ENCODE data around the gene DOCK6. TPM values are rescaled to one million over a fixed set of nuclear protein-coding genes. Genes with fewer than 3 reads are reported as not detected.

Gene DOCK6, protein sequence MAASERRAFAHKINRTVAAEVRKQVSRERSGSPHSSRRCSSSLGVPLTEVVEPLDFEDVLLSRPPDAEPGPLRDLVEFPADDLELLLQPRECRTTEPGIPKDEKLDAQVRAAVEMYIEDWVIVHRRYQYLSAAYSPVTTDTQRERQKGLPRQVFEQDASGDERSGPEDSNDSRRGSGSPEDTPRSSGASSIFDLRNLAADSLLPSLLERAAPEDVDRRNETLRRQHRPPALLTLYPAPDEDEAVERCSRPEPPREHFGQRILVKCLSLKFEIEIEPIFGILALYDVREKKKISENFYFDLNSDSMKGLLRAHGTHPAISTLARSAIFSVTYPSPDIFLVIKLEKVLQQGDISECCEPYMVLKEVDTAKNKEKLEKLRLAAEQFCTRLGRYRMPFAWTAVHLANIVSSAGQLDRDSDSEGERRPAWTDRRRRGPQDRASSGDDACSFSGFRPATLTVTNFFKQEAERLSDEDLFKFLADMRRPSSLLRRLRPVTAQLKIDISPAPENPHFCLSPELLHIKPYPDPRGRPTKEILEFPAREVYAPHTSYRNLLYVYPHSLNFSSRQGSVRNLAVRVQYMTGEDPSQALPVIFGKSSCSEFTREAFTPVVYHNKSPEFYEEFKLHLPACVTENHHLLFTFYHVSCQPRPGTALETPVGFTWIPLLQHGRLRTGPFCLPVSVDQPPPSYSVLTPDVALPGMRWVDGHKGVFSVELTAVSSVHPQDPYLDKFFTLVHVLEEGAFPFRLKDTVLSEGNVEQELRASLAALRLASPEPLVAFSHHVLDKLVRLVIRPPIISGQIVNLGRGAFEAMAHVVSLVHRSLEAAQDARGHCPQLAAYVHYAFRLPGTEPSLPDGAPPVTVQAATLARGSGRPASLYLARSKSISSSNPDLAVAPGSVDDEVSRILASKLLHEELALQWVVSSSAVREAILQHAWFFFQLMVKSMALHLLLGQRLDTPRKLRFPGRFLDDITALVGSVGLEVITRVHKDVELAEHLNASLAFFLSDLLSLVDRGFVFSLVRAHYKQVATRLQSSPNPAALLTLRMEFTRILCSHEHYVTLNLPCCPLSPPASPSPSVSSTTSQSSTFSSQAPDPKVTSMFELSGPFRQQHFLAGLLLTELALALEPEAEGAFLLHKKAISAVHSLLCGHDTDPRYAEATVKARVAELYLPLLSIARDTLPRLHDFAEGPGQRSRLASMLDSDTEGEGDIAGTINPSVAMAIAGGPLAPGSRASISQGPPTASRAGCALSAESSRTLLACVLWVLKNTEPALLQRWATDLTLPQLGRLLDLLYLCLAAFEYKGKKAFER (N-terminal part only)
- 131 TPM for total RNA-seq

DNA sequence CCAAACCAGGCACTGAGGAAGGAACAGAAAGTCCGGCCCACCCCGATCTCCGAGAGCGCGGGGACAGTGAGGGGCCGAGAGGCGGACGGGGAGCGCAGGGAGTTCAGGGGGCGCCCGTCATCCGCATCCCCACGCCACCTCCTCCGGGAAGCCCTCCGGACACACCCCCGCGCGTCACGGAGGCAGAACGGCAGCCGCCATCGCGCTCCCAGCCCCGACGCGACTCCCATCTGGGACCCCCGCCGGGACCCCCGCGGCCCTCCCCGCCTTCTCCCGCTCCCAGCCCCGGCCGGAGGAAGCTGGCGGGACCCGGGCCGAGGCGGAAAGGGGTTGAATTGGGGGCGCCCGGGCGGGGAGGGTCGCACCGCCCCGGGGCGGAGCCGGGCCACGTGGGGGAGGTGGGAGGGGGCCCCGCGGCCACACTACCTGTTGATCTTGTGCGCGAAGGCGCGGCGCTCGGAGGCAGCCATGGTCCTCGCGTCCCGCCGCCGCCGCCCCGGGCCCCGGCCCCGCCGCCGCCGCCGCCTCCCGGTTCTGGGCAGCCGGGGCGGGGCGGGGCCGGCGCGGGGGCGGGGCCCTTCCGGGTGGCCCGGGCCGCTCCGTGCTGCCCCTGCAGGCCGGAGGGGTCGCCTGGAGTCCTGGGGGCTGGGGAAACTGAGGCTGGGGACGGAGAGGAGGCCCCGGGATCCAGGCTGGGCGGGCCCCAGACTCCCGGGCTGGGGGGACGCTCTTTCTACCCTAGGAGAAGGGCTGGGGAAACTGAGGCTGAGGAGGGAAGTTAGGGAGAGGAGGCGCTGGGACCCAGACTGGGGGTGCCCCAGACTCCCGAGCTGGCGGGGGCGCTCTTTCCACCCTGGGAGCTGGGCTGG is at the start of gene DOCK6:
DOCK6 (minus strand) TSS at position 554 of the 869 bp plus-strand sequence; CDS start at position 470, 84 bp downstream.
- ATAC-seq (peak; percentile 71), DNase-seq (ENCODE audit: low spot score) (no peak)
- intact Hi-C loops (cut with DNase I) = no loop called here

- DNase-seq (ENCODE audit: low spot score) (no peak), ATAC-seq (no peak)
- intact Hi-C loops (cut with DNase I) = no loop called here
Observed at GRCh38 chr19:11306337-11306736, 44.0 kb upstream of the DOCK6 start.

- ATAC-seq = no peak
- intact Hi-C loops (cut with DNase I) = no loop called here
- DNase-seq (ENCODE audit: low spot score) = no peak
Observed at GRCh38 chr19:11304936-11305335, 42.6 kb upstream of the DOCK6 start.

GRCh38 chr19:11300811-11301120 is 38.4 kb upstream of the DOCK6 start:
- intact Hi-C loops (cut with DNase I) = no loop called here
- ATAC-seq (no peak), DNase-seq (ENCODE audit: low spot score) (no peak)

DNA sequence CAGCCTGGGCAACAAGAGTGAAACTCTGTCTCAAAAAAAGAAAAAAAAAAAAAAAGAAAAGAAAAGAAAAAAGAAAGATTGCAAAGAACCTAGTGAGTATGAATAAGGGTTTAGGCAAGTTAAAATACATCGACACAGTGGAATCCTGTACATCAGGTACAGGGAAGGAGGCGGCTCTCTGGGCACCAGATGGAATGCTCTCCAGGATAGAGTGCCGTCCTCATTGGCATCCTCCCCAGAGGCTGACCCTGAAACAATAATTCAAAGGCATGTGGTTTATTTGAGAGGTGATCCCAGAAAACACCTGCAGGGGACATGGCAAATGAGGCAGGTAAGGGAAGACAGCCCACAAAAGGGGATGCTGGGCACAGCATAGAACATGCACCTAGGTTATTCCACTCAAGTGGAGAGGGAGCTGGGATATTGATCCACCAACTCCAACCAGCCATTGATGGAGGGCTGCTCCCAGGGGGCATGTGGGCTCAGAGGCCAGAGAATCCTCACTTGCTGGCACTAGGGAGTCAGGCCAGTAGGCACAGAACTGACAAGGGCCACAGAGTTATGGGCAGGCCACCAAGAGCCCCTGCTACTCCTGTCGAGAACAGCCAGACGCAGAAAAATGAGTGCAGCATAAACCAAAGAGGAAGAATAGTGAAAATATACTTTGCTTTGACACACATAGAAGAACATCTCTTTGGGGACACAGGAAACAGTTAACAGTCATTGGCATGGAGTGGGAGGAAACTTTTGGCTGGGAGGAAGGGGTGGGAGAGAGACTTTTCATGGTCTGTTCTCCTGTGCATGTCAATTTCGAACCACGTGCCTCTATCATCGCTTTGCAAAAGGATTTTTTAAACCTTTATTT is 37.9 kb upstream of the DOCK6 start:
- intact Hi-C loops (cut with DNase I) = loop anchor here (10.0 kb wide), 2 partner anchors 65 to 145 kb away; no protein-coding TSS in a partner anchor
- ATAC-seq (no peak), DNase-seq (ENCODE audit: low spot score) (no peak)

DNA sequence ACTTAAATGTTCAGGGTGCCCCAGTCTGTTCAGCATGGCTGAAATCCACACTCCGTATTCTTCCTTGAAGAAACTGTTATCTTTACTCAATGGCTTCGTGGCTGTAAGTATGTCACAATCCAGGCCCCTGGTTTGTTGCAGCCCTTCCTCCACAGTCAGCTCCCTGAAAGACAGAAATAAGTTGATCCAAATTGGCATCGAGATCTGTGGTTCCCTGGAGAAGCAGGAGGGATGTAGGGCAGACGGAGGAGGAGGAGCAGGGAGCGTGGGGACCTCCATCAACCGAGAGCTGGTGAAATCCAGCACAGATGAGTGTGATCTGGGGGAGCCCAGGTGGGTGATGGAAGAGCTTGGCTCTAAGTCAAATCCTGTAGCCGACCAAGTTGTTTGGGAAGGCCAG is 33.9 kb upstream of the DOCK6 start:
- ATAC-seq (peak; percentile 58), DNase-seq (ENCODE audit: low spot score) (no peak)
- intact Hi-C loops (cut with DNase I) = loop anchor here (10.0 kb wide), 2 partner anchors 69 to 149 kb away; no protein-coding TSS in a partner anchor

GRCh38 chr19:11295665-11296245 is 33.4 kb upstream of the DOCK6 start, which contains the start of gene TSPAN16:
Gene TSPAN16 (plus strand): TSS chr19:11296160. CDS start chr19:11296298, 138 bp downstream.
- intact Hi-C loops (cut with DNase I) = loop anchor here (10.0 kb wide), 2 partner anchors 69 to 149 kb away; no protein-coding TSS in a partner anchor
- no peak for ATAC-seq
- DNase-seq (ENCODE audit: low spot score) = no peak

GRCh38 chr19:11295180-11295579 is 32.9 kb upstream of the DOCK6 start:
- no peak for DNase-seq (ENCODE audit: low spot score)
- intact Hi-C loops (cut with DNase I) = loop anchor here (10.0 kb wide), 2 partner anchors 70 to 150 kb away; no protein-coding TSS in a partner anchor
- no peak for ATAC-seq

DNA sequence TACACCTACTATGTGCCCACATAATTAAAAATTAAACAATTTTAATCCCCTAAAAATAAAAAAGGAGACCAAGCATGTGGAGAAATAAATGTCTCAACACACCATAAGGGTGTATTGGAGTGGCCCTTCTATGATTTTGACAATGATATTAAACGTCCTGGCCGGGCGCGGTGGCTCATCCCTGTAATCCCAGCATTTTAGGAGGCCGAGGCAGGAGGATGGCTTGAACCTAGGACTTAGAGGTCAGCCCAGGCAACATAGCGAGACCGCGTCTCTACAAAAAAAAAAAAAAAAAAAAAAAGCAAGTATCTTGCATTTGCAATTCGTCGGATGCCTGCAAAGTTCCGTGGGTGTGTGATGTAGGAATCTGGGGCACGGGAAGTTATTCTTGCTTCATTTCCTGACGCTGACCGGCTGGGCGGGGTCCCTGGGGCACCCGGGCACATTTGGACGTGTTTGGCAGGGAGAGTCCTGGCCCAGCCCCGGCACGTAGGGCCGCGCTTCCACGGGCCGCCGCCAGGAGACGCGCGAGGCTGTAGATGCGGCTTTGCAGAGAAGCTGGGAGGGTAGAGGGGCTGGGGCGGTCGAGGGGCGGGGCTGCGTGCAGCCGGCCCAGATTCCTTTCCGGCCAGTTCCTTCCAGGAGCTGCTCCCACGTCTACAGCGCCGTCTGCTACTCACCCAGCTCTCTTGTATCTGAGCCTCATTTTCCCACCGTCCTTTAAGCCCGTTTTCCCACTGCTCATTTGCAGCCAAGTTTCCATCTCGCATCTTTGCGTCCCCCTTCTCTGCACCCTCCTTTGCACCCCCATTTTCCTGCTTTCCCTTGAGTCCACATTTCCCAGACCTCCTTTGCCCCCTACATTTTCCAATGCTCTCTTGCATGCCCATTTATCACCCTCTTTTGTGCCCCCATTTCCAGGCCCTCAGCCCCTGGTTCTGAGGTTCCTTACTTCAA is 31.4 kb upstream of the DOCK6 start:
- peak; percentile 96 for DNase-seq (ENCODE audit: low spot score)
- ATAC-seq = peak; percentile 97
- intact Hi-C loops (cut with DNase I) = loop anchor here (10.0 kb wide), 2 partner anchors 71 to 151 kb away; no protein-coding TSS in a partner anchor

DNA sequence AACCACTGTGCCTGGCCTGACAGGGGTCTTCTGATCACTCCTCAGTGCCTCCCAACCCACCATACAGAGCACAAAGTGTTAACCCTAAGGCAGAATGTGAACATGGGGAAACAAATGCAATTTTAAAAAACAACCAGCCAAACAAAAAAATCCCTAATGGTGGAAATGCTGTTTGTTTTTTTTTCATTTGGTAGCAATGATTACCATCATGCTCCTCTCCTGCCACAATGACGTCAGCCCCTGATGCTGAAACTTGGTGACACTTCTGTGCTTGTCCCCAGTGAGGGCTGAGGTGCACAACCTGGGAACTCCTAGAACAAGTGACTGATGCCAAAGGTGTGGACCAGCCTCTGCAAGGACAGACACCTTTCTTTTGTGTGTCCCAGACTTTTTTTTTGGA is 29.7 kb upstream of the DOCK6 start:
- ATAC-seq (no peak), DNase-seq (ENCODE audit: low spot score) (no peak)
- intact Hi-C loops (cut with DNase I) = loop anchor here (10.0 kb wide), 2 partner anchors 73 to 153 kb away; no protein-coding TSS in a partner anchor

DNA sequence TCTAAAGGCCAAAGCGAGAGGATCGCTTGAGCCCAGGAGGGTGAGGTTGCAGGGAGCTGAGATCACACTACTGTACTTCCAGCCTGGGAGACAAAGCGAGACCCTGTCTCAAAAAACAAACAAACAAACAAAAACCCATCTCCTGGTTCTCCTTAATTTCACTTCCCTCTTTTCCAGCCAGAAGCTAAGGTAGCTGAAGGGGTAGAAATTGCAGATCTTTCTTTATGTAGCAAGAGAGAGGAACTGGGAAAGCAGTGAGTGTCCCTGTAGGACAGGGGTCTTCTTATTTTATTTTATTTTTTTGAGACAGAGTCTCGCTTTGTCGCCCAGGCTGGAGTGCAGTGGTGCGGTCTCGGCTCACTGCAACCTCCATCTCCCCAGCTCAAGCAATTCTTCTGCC is 29.1 kb upstream of the DOCK6 start:
- intact Hi-C loops (cut with DNase I) = loop anchor here (10.0 kb wide), 2 partner anchors 73 to 153 kb away; no protein-coding TSS in a partner anchor
- ATAC-seq (no peak), DNase-seq (ENCODE audit: low spot score) (no peak)

DNA sequence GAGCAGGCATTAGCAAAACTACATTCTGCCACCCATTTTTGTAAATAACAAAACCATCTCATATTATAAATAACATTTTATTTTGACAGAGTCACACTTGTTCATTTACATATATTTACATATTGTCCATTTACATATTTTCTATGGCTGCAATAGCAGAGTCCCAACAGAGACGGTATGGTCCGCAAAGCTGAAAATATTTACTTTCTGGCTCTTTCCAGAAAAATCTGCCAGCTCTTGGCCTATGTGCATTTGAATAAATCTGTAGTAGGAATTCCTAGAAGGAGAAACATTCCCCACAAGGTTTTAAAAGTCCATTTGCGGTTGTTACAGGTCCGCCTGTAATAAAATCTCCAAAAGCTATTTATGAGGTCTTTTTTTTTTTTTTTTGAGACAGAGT is 27.9 kb upstream of the DOCK6 start:
- DNase-seq (ENCODE audit: low spot score) (no peak), ATAC-seq (no peak)
- intact Hi-C loops (cut with DNase I) = loop anchor here (10.0 kb wide), 2 partner anchors 75 to 155 kb away; no protein-coding TSS in a partner anchor

GRCh38 chr19:11288349-11288748 is 26.0 kb upstream of the DOCK6 start:
- DNase-seq (ENCODE audit: low spot score) (no peak), ATAC-seq (no peak)
- intact Hi-C loops (cut with DNase I) = no loop called here

GRCh38 chr19:11286312-11286974 is 24.1 kb upstream of the DOCK6 start:
- intact Hi-C loops (cut with DNase I) = no loop called here
- no peak for DNase-seq (ENCODE audit: low spot score)
- ATAC-seq = peak; percentile 45

- intact Hi-C loops (cut with DNase I) = no loop called here
- ATAC-seq = peak; percentile 56
- no peak for DNase-seq (ENCODE audit: low spot score)
Observed at GRCh38 chr19:11284515-11284914, 22.2 kb upstream of the DOCK6 start.
